Activated CD4-positive, alpha-beta T cell treated with anti-CD3 and anti-CD28 coated beads, Interleukin-2, amount 50 U/mL, for 48 hours (primary cell): Measurements from ENCODE around the gene MIPEP.

ENCODE experiments used
- DNase-seq, 2 experiments: peaks; one replicate each; pipeline ENCODE4 v3.0.0-alpha.2; 2020

The MIPEP gene

DNA sequence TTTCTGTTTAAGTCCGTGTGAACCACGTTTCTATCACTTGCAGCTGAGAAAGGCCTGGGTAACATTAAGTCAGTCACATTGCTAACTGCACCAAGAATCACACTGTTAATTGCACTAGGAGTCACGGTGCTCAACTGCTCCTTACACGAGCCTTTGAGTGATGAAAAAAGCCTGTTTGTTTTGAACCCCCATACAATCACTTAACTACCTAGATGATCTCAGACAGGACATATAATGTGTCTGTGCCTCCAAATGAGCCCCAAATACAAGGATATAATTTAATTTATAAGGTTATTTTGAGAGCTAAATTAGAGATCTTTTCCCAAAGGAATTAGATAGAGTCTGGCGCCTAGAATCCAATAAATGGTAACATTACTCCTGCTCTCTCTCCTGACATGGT lies 84.1 kb downstream of the MIPEP start:
- no peak for DNase-seq

DNA sequence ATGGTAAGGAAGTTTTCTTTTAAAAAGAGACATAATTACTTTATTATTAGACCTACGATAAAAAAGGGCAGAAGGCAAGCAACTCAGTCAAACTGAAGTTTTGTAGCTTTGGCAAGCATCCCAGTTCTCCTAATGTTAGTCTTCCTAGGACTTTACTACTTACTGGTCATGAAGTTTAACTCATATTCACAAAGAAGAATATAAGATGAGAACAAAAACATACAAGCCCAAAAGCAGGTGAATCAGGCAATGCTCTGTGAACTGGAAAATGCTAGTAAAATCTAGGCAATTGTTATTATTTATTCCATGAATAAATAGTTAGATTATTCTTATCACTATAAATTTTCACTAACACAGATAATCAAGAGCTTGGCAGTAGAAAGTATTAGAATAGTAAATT lies 85.0 kb downstream of the MIPEP start:
- no peak for DNase-seq

DNA sequence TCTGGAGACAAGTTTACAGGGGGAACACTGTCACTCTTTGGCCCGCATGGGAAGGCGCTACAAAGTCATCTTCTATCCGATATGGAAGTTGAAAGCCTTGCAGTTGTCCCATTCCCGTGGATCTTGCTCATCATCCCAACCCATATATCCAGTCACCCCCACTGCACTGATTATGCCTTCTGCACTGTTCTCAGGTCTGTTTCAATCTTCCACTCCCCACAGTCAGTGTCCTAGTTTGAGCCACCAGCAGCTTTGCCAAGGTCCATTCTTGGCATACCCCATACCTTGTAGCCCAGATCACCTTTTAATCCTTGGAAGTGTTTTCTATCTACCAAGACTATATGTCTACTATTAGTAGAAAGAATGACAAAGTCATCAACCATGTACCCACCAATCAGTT lies 88.1 kb downstream of the MIPEP start:
- DNase-seq, result no peak

DNA sequence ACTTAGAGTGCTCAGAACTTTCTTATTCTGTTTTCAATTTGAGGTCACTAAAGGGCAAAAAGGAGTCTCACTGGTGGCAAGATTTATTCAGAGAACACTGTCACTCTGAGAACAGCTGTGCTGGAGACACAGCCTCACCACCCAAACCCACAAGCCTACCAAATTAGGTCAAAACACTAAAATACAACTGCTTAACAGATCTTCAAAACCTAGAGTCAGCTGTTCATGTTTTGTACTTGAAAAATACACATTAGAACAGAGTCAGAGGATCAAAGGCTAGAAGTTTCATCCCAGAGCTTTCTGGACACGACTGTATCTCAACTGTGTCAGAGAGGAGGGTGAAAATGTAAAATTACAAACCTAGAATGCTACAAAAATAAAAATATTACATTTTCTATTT lies 89.3 kb downstream of the MIPEP start:
- DNase-seq, result no peak

DNA sequence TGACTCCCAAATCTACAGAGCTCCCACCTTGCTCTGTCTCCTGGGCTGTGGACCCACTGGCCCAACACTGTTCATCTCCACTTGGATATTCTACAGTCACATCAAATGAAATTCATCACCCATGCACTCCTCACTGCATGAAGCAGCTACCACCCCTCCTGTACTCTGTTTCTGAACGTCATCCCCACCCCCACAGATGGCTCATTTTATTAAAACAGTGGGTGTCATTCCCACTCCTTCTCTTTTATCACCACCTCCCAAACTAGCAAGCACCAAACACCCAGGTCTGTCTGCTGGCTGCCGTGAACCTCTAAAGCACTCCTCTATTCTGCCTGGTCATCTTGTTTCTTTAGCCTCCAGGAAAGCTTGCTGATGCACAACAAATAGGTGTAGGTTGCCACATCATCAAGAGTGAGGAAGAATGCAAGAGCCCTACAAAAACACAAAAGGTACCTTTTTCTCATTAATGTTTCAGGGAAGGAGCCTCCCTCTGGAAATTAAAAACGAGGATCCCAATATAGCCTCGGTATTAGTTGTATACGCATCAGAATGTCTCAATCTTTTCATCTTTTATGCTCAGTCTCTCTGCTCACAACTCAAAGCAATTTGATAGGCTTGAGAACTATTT lies 91.8 kb downstream of the MIPEP start:
- no peak for DNase-seq

DNA sequence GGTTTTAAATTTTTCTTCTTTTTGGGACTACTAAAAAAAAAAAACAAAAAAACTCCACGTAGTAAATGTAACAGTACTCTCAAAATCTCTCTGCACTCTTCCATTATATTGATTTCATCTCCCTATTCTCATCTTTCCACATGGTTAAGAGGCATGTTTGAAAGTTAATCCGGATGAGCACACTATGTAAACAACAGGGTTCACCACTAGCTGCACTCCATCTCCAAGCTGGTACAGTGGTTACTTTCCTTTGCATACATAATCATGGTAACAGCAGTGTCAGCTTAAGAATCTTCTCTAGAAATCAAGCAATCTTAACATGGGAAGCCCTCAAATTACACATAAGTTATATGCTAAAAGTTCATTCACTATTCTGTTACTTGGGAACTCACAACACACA lies 92.6 kb downstream of the MIPEP start:
- no peak for DNase-seq

DNA sequence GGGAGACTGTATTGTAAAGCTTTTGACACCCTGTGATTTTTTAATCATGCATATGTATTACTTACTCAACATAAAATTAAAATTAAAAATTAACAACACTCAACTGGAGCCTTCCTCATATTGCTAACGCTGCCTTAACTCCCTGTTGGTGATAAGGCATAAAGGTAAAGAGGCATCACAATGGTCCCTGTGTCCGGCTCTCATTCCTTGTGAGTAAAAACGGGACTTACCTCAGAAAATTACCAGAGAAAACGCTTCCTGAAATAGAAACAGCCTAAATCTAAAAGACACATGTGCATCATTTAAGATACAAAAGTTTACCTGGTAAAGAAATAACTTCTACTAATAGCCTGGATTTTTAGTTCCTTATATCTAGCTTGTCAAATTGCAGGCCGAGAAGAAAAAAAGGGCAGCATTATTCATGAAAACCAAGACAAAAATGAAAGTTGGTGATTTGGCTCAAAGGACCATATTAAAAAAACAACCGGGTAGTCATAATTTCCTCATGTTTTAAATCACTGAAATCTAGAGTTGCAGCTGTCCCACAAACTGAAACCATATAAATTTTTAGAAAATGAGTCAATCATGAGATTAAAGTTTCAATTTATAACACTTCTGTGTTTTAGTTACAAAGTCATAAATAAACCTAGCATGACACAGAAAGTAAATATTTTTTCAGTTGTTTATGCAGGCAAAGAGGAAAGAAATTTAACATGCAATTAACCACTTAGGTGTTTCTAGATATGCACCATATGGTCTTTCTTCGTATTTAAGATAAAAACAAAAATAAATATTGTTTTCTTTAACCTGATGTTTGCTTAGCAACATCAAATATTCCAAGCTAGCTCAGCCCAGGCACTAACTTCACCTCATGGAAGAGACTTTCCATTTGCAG lies 94.7 kb downstream of the MIPEP start:
- no peak for DNase-seq

DNA sequence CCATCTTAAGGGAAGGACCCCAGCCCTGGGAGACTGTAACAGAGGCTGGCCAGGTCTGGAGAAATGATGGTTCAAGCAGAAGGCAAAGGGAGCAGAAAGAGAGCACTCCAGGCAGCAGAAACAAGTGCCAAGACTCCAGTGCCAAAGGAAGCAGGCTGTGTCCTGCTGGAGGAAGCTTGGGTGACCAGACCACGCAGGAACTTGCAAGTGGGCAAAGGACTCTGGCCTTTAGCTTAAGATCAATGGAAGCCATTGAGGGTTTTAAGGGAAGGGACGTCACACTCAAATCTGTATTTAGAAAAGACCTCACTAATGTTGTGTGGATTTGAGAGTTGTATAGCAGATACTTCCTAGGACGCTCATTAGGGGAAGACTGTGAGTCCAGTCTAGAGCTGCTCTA lies 95.5 kb downstream of the MIPEP start:
- no peak for DNase-seq

DNA sequence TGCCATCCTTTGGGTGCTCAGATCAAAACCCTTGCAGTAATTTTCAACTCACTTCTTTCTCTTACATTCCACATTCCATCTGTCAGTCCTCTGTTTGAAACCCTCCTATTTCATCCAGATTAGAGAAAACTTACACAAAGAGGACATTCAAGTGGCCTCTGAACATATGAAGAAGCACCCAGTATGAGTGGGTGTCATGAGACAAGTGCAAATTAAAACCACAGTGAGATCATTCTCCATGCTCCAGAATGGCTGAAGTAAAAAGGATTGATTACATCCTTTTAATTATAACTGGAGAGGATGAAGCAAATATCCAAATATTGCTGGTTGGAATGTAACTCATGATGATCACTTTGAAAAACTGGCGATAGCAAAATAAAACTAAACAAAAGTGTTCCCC lies 96.5 kb downstream of the MIPEP start:
- DNase-seq, result no peak

DNA sequence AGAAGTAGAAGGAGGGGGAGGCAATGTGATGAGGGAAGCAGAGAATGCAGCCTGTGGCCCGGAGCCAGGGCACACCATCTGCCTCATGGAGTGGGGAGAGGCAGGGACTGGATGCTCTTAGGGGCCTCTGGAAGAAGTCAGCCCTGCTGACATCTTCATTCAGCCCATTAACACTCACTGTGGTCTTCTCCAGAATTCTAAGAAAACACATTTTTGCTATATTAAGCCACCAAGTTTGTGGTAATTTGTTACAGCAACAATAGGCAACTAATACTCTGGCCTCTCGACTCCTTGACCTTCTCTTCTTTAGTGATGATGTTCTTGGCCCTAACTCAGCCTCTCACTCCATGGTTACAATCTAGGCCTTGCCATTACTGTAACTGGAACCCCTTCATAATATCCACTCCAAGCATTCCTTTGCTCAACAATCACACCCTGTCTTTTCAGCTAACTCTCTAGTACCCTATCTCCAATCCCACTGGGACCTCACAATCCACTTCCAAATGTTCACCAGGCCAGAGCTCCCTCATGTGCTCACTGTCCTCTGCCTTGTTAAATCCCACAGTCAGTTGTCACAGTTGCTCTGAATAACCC lies 98.5 kb downstream of the MIPEP start:
- no peak for DNase-seq

DNA sequence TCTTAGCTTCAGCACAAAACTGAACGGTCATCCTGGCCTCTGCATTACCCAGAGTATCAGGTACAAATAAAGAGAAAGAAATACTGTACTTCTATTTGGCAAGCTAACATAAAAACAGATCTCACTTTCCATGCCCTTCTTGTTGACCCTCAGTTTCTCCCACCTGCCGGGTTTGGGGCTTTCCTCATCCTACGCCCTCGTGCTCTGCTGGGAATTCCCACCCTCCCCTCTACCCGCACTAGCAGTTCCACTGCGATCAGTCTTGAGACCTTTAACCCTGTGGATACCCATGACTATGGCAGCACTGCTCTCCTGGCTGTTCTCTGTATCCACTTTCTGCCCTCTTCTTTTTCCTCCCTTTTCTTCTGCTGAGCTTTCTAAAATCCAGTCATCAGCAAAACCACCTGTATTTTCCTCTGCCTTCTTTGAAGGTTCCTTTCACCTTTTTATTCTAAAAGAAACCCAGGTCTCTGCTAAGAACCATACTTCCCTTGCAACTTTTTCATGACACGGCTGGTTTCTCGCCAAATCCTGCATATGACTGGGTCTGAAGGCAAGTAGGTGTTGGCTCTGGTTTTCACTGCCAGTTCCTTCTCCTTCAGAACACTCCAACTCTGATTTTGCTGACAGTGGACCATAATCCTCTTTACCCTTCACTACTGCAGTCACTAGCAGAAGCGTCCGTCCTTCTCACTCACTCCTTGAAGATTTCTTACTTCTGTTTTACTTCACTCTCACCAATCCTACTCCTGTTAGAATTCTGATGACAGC lies 99.4 kb downstream of the MIPEP start:
- no peak for DNase-seq

DNA sequence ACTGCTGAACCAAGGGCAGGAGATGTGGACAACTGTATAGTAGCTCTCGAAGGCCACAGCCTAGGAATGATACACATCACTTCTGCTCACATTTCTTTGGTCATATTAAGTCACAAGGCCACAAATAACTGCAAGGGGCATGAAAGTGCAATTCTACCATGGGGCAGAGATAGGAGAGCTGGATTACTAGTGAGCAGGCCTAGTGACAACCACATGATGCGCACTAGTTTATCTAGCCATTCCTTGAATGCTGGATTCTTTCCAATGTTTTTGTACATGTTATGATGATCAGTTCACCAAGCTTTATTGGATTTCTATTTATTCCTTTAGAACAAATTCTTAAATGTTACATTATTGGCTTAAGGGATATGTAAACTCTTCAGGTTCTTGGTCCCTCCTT lies 100.7 kb downstream of the MIPEP start:
- no peak for DNase-seq

DNA sequence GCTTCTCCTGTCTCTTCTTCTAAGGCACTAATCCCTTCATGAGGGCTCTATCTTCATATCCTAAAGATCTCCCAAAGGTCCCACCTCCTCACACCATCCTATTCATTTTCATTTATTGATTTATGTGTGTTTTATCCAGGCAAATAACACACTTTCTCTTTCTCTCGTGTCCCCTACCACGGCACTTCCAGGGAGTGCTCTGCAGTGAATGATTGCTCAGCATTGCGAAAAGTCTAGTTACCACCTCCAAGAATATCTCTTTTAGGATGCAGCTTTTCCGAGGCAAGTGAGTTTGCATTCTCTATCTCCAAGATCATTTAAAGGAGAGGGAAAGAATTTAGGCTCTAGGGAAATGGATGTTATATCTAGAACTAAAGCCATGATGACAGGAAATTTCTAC lies 101.7 kb downstream of the MIPEP start:
- no peak for DNase-seq

DNA sequence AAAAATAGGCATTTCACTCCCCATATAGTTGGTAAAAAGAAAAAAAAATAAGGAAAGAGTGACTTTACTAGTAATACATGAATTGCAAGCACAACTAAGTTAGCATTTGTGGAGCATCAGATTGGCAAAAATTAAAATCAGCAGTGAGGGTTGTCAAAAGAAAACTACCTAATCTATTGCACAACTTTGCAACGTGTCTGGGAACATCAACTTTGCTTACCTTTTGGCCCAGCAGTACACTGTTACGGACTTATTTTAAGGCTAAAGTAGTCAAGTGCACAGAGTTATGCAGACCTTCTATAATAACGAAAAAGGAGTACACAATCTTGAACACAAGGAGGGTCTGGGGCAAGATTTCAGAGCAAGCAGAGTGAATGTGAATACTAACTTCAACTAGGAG lies 102.6 kb downstream of the MIPEP start:
- no peak for DNase-seq

DNA sequence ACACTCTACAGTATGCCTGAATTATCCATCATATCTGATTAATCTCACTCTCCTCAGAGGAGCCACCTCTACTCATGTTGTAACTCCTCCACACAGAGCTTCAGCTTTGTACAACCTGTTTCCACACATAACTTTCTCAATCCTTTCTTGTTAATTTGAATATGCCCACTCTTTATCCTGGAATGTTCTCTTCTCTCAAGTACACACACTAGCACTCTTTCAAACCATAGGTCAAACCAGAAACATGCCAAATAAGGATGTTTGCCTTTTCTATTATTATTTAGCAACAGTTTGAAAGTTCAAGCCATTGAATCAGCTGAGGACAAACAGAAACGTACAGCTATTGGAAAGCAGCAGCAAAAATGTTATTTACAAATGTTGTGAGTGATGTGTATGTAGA lies 110.3 kb downstream of the MIPEP start:
- no peak for DNase-seq

DNA sequence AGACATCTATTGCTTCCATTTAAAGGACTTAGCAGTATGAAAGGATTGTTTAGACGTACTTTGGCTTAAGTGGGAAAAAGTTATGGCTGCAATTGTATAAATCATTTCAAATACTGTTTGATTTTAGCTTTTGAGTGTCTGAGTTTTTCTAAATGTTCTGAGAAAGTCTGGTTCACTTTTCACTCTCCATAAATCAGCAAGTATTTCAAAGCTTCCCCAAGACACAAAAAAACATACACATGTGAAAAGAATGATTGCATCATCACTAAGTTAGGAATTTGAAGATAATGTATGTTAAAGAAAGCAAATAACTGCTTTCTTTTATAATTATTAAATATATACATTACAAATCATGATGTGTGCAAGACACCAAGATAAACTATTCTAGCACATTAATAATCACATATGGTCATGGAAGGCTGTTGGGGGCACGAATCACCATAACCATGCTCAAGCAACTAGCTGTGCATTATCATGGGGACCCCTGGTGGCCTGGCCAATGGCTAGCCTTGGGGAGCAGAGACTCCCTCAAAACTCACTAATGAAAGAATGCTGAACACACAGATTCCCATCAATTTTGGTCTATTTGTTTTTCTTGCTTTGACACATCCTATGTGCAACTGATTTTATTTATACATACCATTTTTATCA lies 111.1 kb downstream of the MIPEP start:
- DNase-seq, result no peak

DNA sequence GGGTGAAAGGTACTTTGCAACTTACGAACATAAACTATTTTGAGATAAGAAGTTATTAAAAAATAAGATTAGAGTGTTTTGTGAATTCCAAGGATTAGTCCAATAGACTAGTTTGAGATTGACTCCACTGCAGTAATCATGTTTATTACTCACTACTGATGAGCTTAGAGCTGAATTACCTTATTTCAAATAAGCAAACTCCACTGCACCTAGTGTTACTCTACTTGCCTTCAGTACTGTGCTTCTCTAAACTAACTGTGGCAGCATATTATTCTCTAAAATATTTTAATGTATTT lies 111.7 kb downstream of the MIPEP start:
- no peak for DNase-seq

DNA sequence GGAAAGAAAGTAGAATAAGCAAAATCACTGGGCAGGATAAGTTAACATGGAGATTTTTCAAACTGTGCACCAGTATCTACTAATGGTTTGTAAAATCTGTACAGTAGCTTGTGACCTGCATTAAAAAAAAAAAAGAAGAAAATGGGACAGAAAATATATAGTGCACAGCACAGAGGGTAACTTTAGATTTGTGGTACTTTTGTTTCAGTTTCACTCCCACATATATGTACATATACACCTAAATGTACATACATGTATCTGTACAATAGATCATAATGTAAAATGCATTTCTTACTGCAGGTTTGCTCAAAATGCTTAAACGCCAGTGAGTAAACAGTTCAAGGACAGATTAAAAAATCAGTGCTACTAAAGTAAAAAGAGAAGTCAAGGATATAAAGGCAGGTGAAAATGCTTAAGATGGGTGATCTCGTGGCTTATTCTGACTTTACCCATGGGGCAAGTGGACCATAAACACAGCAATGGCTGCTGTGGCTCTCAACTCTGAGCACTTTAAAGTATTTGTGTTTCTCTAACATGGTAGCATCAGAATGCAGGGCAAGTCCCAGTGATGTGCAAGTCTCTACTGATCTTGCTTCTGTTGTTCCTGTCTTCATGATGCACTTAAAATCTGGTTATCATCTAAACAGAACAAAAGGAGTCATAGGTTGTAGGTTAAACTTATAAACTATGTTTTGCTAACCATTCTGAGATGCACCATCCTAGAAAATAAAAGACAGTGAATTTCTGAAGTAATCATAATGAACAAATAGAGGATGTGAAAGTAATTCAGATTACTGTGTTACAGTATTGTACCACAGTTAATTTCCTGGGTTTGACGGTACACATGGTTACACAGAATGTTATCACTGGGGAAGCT lies 112.3 kb downstream of the MIPEP start:
- no peak for DNase-seq

DNA sequence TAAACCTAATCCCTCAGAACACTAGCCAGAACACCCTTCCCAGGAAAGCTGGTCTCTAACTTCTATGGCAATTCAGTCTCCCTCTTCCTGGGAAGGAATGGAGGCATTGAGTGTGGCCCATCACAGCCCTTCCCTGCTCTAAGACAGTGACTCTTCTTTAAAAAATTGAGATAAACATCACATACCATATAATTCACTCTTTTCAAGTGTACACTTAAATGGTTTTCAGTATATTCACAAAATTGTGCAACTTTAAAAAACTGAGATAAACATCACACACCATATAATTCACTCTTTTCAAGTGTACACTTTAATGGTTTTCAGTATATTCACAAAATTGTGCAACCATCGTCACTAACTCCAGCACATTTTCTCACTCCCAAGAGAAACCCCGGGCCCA lies 116.5 kb downstream of the MIPEP start:
- DNase-seq, result no peak

DNA sequence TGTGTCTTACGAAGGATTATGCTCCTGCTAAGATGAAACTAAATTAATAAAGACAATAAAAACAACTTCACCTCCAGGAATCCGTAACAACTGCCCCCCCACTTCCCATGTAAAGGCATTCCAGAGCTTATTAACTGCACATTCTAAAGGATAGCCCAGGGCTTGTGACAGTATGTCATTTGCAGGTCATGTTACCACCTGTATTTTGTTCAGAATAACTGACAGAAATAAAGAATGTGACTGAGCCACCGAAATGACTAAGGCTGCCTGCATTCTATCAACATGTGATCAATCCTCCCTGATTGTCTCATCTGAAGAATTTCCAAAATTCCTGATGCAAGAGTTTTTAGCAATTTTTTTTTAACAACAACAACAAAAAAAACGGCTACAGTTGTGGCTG lies 117.2 kb downstream of the MIPEP start:
- no peak for DNase-seq

DNA sequence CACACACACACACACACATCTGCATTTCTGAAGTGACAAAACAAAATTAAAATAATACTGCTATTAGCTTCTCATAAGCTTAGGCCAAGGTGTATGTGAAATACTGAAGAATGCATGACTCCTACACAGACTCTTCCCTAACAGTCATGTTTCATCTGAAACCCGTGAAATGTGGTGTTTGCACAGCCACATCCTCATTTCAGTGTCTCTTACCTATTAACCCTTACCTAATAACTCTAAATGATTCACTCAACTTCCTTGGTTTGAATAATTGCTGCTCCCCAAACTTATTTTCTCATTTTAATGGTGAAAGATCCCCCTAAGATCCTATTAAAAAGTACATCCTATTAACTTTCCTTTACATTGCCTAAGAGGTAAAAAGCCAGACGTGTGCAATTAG lies 117.6 kb downstream of the MIPEP start:
- DNase-seq, result no peak

DNA sequence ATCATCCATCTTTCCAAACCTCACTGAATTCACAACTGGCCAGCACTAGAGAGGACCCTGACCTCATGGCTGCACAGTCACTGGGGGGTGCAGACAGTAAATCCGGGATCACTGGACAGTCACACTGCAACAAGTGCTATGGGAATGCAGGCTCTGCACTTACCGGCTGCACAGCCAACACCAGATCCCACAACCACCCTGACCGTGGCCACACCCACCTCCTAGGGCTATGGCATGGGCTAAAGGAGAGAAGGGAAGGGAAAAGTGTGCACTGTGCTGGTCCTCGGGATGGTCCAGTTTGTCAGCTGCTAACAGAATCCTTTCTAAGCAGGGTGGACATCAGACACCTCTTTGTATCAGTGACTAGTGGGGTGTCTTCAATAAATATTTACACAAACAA lies 118.2 kb downstream of the MIPEP start:
- DNase-seq, result no peak
